ENCODE data around the gene MYOCOS. TPM values are rescaled to one million over a fixed set of nuclear protein-coding genes. Genes with fewer than 3 reads are reported as not detected.
"Not testable (repeated sequence)": the region's sequence is repeated elsewhere in the genome, so short reads cannot be mapped to it uniquely, and the experiment has no call there.

Gene MYOCOS
- polyA plus RNA-seq, 6 donors from 2014 or later, result not detected

DNA sequence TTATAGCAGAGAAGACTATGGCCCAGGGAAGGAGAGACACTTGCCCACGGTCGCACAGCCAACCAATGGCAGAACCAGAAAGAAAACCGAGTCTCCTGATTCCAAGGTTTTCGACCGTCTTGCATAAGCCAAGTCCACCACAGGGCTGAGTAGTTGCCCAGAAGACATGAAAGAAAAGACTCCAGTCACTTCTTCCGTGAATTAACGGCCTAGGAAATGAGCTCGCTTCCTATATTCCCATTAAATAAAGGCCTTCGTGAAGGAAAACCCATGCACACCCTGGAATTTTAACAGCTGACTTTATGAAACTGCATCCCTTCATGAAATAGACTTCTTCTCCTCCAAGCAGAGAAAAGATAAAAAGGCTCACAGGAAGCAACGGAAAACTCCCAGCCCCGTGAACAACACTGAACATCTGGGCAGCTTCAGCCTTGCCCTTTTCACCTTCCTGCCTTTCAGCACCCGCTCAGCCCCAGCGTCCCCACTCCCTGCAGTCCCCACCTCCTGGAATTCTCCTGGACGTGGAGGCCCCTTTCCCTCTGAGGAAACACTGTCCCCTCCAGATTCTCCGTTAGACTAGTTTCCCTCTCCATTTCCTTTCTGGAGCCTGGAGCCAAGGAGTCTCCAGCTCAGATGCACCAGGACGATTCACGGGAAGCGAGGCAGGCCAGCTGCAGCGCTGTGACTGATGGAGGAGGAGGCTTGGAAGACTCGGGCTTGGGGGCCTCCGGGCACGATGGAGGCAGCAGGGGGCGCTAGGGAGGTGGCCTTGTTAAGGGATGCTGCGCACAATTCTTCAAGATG lies 33.1 kb downstream of the MYOCOS start:
- ATAC-seq (ENCODE audit: low read depth in 2 of 2) (peak; percentile 46 to 61), DNase-seq (peak; percentile 1)
- Mint-ChIP-seq H3K9me3 (no peaks in the 10 kb centered on the region), H3K27ac (peak overlapping the region in 2 of 6 donors; percentile 23 to 76), H3K36me3 (peaks cover 0 to 3% of the 10 kb centered on the region in 2 donors), H3K4me3 (peak overlapping the region in 6 of 8 donors; percentile 26 to 81 (median 46)), H3K27me3 (peaks cover 18 to 43% (median 35%) of the 10 kb centered on the region in 3 donors), H3K4me1 (peaks cover 8 to 15% (median 11%) of the 10 kb centered on the region in 3 donors)

DNA sequence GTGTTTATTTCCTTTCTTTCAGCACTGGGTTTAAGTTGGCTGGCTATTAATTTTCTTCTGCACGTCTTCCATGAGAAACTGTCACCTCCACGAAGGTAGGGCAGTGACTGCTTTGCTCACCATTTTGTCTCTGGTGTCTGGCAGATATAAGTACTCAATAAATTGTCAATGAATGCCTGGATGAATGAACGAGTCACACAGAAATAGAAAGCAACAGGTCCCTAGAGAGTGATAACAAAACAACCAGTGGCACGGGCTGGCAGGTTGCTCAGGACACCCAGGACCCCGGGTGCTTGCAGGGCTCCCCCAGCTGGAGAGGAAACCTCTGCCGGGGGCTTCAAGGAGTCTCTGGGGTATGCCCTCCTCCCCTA lies 33.7 kb downstream of the MYOCOS start:
- Mint-ChIP-seq H3K27me3 (peaks cover 18 to 43% (median 35%) of the 10 kb centered on the region in 3 donors), H3K4me1 (peaks cover 8 to 15% (median 11%) of the 10 kb centered on the region in 3 donors), H3K27ac (peak overlapping the region in 2 of 6 donors; percentile 23 to 76), H3K9me3 (no peaks in the 10 kb centered on the region), H3K36me3 (peaks cover 0 to 3% of the 10 kb centered on the region in 2 donors), H3K4me3 (peak overlapping the region in 5 of 8 donors; percentile 7 to 81 (median 32))
- ATAC-seq (ENCODE audit: low read depth in 2 of 2) (no peak), DNase-seq (no peak)

DNA sequence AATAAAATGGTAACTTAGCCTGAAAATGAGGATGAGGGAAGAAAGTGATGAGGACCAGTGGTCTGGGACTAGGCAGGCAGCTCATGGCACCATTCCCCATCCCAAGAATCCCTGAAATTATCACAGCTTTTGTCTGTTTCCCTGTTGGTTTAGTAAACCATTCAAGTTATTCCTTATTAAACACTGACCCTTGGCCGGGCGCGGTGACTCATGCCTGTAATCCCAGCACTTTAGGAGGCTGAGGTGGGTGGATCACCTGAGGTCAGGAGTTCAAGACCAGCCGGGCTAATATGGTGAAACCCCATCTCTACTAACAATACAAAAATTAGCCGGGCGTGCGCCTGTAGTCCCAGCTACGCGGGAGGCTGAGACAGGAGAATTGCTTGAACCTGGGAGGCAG lies 34.2 kb downstream of the MYOCOS start:
- not testable (repeated sequence) for ATAC-seq (ENCODE audit: low read depth in 2 of 2); H3K36me3 Mint-ChIP-seq; H3K9me3 Mint-ChIP-seq; DNase-seq; H3K27ac Mint-ChIP-seq
- peaks cover 18 to 43% (median 35%) of the 10 kb centered on the region in 3 donors for H3K27me3 Mint-ChIP-seq
- H3K4me1 Mint-ChIP-seq, result peaks cover 8 to 15% (median 11%) of the 10 kb centered on the region in 3 donors
- peak overlapping the region in 3 of 8 donors; percentile 7 to 62 (median 41) for H3K4me3 Mint-ChIP-seq

GRCh38 chr1:171661076-171661650 lies 39.1 kb downstream of the MYOCOS start:
- Mint-ChIP-seq H3K27me3 (peaks cover 0 to 8% (median 6%) of the 10 kb centered on the region in 3 donors), H3K4me1 (no peaks in the 10 kb centered on the region), H3K9me3 (no peaks in the 10 kb centered on the region), H3K27ac (no peak overlapping the region), H3K36me3 (peaks cover 0 to 3% of the 10 kb centered on the region in 2 donors), H3K4me3 (no peak overlapping the region)
- ATAC-seq (ENCODE audit: low read depth in 2 of 2), result no peak
- DNase-seq, result no peak

GRCh38 chr1:171663036-171663853 lies 41.2 kb downstream of the MYOCOS start:
- Mint-ChIP-seq H3K4me3 (no peak overlapping the region), H3K4me1 (no peaks in the 10 kb centered on the region), H3K27me3 (no peaks in the 10 kb centered on the region), H3K9me3 (no peaks in the 10 kb centered on the region), H3K27ac (no peak overlapping the region), H3K36me3 (peaks cover 0 to under 1% of the 10 kb centered on the region in 2 donors)
- DNase-seq (no peak), ATAC-seq (ENCODE audit: low read depth in 2 of 2) (no peak)

DNA sequence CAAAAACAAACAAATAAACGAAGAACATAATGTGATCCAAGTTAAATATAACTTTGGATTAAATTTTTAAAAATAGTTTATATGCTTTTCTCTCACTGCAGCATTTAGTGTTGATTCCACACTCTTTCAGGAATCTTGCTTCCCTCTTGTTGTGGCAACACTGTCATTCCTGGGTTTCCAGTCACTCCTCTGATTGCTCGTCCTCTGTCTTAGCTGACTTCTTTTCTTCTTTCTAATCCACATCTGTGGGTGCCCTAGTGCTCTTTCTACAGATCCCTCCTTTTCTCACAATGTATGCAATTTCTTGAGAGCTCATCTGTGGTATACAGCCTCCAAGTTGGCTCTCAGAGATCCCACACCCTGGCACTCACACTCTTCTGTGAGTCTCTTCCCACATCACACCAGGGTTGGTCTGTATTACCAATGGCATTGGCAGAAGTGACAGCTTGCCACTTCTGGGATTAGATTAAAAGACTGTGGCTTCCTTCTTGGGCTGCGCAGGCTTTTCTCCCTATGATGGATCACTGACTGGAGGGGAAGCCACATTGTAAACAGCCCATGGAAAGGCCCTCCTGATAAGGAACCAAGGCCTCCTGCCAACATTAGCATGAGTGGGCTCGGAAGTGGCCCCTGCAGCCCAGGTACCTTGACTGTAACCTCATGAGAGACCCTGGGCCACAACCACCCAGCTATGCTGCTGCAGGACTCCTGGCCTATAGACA lies 42.0 kb downstream of the MYOCOS start:
- Mint-ChIP-seq H3K9me3 (no peaks in the 10 kb centered on the region), H3K27ac (no peak overlapping the region), H3K4me3 (no peak overlapping the region), H3K36me3 (no peaks in the 10 kb centered on the region), H3K4me1 (no peaks in the 10 kb centered on the region), H3K27me3 (no peaks in the 10 kb centered on the region)
- no peak for DNase-seq
- no peak for ATAC-seq (ENCODE audit: low read depth in 2 of 2)

- no peak overlapping the region for H3K4me3 Mint-ChIP-seq
- no peak for DNase-seq
Observed at GRCh38 chr1:171664976-171665375, 42.9 kb downstream of the MYOCOS start.

GRCh38 chr1:171666114-171666769 lies 44.2 kb downstream of the MYOCOS start:
- ATAC-seq (ENCODE audit: low read depth in 2 of 2), result no peak
- peaks cover 0 to 3% (median 0%) of the 10 kb centered on the region in 3 donors for H3K27me3 Mint-ChIP-seq
- DNase-seq, result no peak
- no peak overlapping the region for H3K4me3 Mint-ChIP-seq
- no peak overlapping the region for H3K27ac Mint-ChIP-seq
- H3K9me3 Mint-ChIP-seq, result peaks cover 0 to 2% (median 0%) of the 10 kb centered on the region in 7 donors
- H3K4me1 Mint-ChIP-seq, result no peaks in the 10 kb centered on the region
- H3K36me3 Mint-ChIP-seq, result no peaks in the 10 kb centered on the region

More at GRCh38 chr1:171664976-171665375, 42.9 kb downstream of the MYOCOS start:
- Mint-ChIP-seq H3K27me3 (peaks cover 0 to 2% (median 0%) of the 10 kb centered on the region in 3 donors), H3K36me3 (no peaks in the 10 kb centered on the region), H3K27ac (peak overlapping the region in 1 of 6 donors; percentile 32), H3K4me1 (no peaks in the 10 kb centered on the region), H3K9me3 (no peaks in the 10 kb centered on the region)
- ATAC-seq (ENCODE audit: low read depth in 2 of 2), result no peak

DNA sequence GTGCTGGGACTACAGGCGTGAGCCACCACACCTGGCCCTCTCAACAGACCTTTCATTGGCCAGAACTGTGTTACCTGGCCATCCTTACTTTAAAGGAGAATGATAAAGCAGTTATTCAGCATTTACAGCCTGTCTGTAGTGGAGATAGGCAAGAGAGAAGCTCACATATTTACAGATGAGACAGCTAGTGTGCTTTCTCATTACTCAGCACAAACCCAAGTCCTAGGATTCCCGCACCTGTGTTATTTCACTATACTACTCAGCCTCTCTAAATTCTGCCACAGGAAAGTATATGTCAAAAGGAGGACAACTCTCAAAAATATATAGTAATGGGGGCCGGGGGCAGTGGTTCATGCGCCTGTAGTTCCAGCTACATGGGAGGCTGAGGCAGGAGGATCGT lies 46.3 kb downstream of the MYOCOS start:
- ATAC-seq (ENCODE audit: low read depth in 2 of 2), result no peak
- H3K9me3 Mint-ChIP-seq, result peaks cover 0 to 6% (median 0%) of the 10 kb centered on the region in 7 donors
- no peak overlapping the region for H3K27ac Mint-ChIP-seq

GRCh38 chr1:171670739-171671138 lies 48.7 kb downstream of the MYOCOS start:
- Mint-ChIP-seq H3K4me3 (no peak overlapping the region), H3K27ac (no peak overlapping the region), H3K4me1 (no peaks in the 10 kb centered on the region), H3K9me3 (peaks cover 0 to 6% (median 0%) of the 10 kb centered on the region in 7 donors), H3K36me3 (no peaks in the 10 kb centered on the region), H3K27me3 (peaks cover 0 to 9% (median 0%) of the 10 kb centered on the region in 3 donors)
- DNase-seq, result no peak
- ATAC-seq (ENCODE audit: low read depth in 2 of 2), result no peak

More for the DNA sequence above, 46.3 kb downstream of the MYOCOS start:
- no peak for DNase-seq
- Mint-ChIP-seq H3K4me1 (no peaks in the 10 kb centered on the region), H3K27me3 (peaks cover 0 to 3% (median 0%) of the 10 kb centered on the region in 3 donors), H3K4me3 (no peak overlapping the region), H3K36me3 (no peaks in the 10 kb centered on the region)

DNA sequence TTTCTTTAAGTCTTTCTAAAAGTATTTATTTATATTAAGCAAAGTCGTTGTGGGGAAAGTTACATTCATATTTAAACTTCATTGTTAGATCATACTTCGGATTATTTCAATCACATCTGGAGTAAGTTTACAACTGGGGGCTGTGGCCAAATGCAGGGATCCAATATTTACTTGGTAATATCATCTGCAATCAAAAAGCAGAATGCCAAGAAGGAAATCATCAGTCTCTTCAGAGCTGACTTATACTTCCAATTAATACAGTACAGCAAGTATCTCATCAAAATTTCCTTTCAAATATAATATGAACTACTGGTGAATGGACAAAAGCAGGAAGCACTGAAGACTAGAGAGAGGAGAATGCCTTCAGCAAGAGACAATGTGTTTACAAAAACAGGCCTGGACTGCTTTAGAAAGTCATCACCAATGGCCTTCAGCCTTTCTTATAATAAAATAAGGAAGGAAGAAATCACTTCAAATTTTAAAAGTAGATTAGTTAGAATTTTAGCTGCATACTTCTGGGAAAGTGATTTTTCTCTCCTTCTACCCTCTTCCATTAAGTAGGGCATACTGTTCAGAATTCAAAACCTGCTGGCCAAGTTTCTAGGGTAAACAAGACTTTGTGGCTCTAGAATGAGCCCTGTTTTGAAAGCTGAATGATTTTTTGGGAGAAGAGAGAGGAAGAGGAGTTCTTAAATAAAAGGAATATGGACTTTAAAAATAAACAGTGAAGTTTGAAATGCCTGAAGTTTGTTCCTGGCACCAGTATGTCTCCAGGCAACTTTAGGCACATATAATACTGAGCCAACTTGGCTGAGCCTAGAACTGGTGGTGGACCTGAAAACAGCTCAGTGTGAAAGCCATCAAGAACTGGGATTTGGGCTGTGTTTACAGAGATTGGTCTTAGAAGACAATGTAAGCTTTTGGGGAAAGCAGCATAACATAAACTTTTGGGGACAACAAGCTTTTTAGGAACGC lies 52.7 kb downstream of the MYOCOS start:
- no peaks in the 10 kb centered on the region for H3K36me3 Mint-ChIP-seq
- H3K27me3 Mint-ChIP-seq, result peaks cover 0 to 9% (median 8%) of the 10 kb centered on the region in 3 donors
- no peaks in the 10 kb centered on the region for H3K4me1 Mint-ChIP-seq
- peaks cover 0 to 6% (median 0%) of the 10 kb centered on the region in 7 donors for H3K9me3 Mint-ChIP-seq
- H3K4me3 Mint-ChIP-seq, result no peak overlapping the region
- ATAC-seq (ENCODE audit: low read depth in 2 of 2), result no peak
- H3K27ac Mint-ChIP-seq, result no peak overlapping the region
- no peak for DNase-seq

All from naive B cell (primary cell).